HepG2 (cell line): ENCODE results near the gene GDAP1L1.

Source experiments
- CBX2 ChIP-seq, 2 experiments: fragments of 200-600 bp in 1 of 2; sonication (generic); formaldehyde crosslinking in 1 of 2; IDR thresholded peaks; 2 replicates each; pipeline versions ENCODE4 v1.7.0 to v1.8.1; 2018 to 2022; ENCODE audit warnings: low read depth in 2 of 2, low read length in 1 of 2, mild to moderate bottlenecking in 1 of 2, missing genetic modification reagents in 1 of 2
- EZH2 ChIP-seq: conservative IDR thresholded peaks from 2 replicates; pipeline ENCODE4 v1.6.1; 2012; ENCODE audit warnings: mild to moderate bottlenecking, low read depth, low read length, moderate library complexity
- HCFC1 ChIP-seq: fragments of 150-350 bp; IDR thresholded peaks from 2 replicates; pipeline ENCODE4 v1.6.1; 2014; ENCODE audit warnings: low read depth, low read length
- RAD21 ChIP-seq: fragments of 450-650 bp; formaldehyde crosslinking; IDR thresholded peaks from 2 replicates; pipeline ENCODE4 v1.5.0; 2020; ENCODE audit warnings: mild to moderate bottlenecking
- SIN3A ChIP-seq: IDR thresholded peaks from 2 replicates; pipeline ENCODE4 v1.6.1; 2011; ENCODE audit warnings: low read depth, mild to moderate bottlenecking, control low read depth, low read length, borderline replicate concordance
- SMC3 ChIP-seq: IDR thresholded peaks from 2 replicates; pipeline ENCODE4 v1.6.1; 2011; ENCODE audit warnings: low read length, improper control_type of control experiment
- ZFP36L2 ChIP-seq: sonication (generic); formaldehyde crosslinking; IDR thresholded peaks from 2 replicates; pipeline ENCODE4 v1.4.0; 2020; ENCODE audit warnings: missing genetic modification reagents
- ZNF501 ChIP-seq: sonication (generic); formaldehyde crosslinking; IDR thresholded peaks from 2 replicates; pipeline ENCODE4 v1.5.1; 2020; ENCODE audit warnings: mild to moderate bottlenecking, moderate library complexity, missing genetic modification reagents

GRCh38 chr20:44241796-44242195, 5.3 kb upstream of the GDAP1L1 start:
- TF ChIP-seq HCFC1 (no peak), RAD21 (no peak), SIN3A (no peak), EZH2 (no peak), ZNF501 (CRISPR knock-in tag) (no peak), ZFP36L2 (CRISPR knock-in tag) (no peak), SMC3 (no peak), CBX2 (IDR thresholded peaks at IDR 0.05; ENCODE audit: low read depth, low read length) (no peak), CBX2 (CRISPR knock-in tag; IDR thresholded peaks at IDR 0.05; ENCODE audit: low read depth) (no peak)
